Karpas-422 (cell line): ENCODE data around the gene COMMD2. TPM values are rescaled to one million over a fixed set of nuclear protein-coding genes. Genes with fewer than 3 reads are reported as not detected.

ENCODE experiments used
- DNase-seq: peaks from one replicate; pipeline ENCODE4 v3.0.0-alpha.2; 2015
- H2AFZ ChIP-seq: fragments of 200-600 bp; sonication (generic); 2 replicates; pipeline ENCODE4 v1.6.1; 2014; ENCODE audit warnings: antibody characterized with exemption, low read length, mixed read lengths
- H3K27ac ChIP-seq: fragments of 200-600 bp; sonication (generic); 2 replicates; pipeline ENCODE4 v1.5.1; 2014; ENCODE audit warnings: mild to moderate bottlenecking, low read length, moderate library complexity
- H3K27me3 ChIP-seq: fragments of 200-600 bp; sonication (generic); 2 replicates; pipeline ENCODE4 v1.6.1; 2014; ENCODE audit warnings: low read length, mixed read lengths
- H3K36me3 ChIP-seq: fragments of 200-600 bp; sonication (generic); 2 replicates; pipeline ENCODE4 v1.6.1; 2014; ENCODE audit warnings: low read length, mixed read lengths; ENCODE audit not compliant: insufficient read depth
- H3K4me1 ChIP-seq: fragments of 200-600 bp; sonication (generic); 2 replicates; pipeline ENCODE4 v1.6.1; 2014; ENCODE audit warnings: mild to moderate bottlenecking, low read length, mixed read lengths
- H3K4me2 ChIP-seq: fragments of 200-600 bp; sonication (generic); 2 replicates; pipeline ENCODE4 v1.6.1; 2014; ENCODE audit warnings: low read length, low read depth, mild to moderate bottlenecking; ENCODE audit not compliant: poor library complexity, severe bottlenecking
- H3K4me3 ChIP-seq: fragments of 200-600 bp; sonication (generic); 2 replicates; pipeline ENCODE4 v1.5.1; 2014; ENCODE audit warnings: mild to moderate bottlenecking, antibody characterized with exemption, low read length, mixed read lengths
- H3K79me2 ChIP-seq: fragments of 200-600 bp; sonication (generic); 2 replicates; pipeline ENCODE4 v1.6.1; 2014; ENCODE audit warnings: mild to moderate bottlenecking, low read length, mixed read lengths
- H3K9ac ChIP-seq: fragments of 200-600 bp; sonication (generic); 2 replicates; pipeline ENCODE4 v1.6.0; 2014; ENCODE audit warnings: low read length
- H3K9me2 ChIP-seq: fragments of 200-600 bp; sonication (generic), shearing (Covaris generic); replicated peaks from 2 replicates; pipeline ENCODE4 v1.6.0; 2014; ENCODE audit warnings: mild to moderate bottlenecking, low read length, moderate library complexity; ENCODE audit not compliant: insufficient read depth
- H3K9me3 ChIP-seq: fragments of 300-700, 200-600 bp; sonication (generic); 2 replicates; pipeline ENCODE4 v1.6.1; 2014; ENCODE audit warnings: low read length, mixed read lengths
- H4K20me1 ChIP-seq: fragments of 200-600 bp; sonication (generic); 2 replicates; pipeline ENCODE4 v1.6.1; 2014; ENCODE audit warnings: mild to moderate bottlenecking, antibody characterized with exemption, low read length, low read depth; ENCODE audit not compliant: insufficient read depth
- total RNA-seq: library from RNA; depleted of rRNA; stranded (reverse); fragments of >200 nt; shearing (Covaris generic); gene quantifications from 2 replicates; pipeline ENCODE4 v1.2.3, GENCODE V29; 2014; ENCODE audit warnings: low replicate concordance

The COMMD2 gene
- total RNA-seq, 1 experiment from 2014 or later: 33.8 TPM

GRCh38 chr3:149727656-149728055 lies 24.6 kb downstream of the COMMD2 start:
- DNase-seq: no peak
- no peaks in the 10 kb centered on the region for H3K9me3 ChIP-seq
- H3K4me3 ChIP-seq: no peak overlapping the region
- no peaks in the 10 kb centered on the region for H3K4me1 ChIP-seq
- H3K36me3 ChIP-seq: no peaks in the 10 kb centered on the region
- H3K9ac ChIP-seq: no peak overlapping the region
- H3K4me2 ChIP-seq: no peak overlapping the region
- no peaks in the 10 kb centered on the region for H3K79me2 ChIP-seq
- no peaks in the 10 kb centered on the region for H3K9me2 ChIP-seq
- H3K27me3 ChIP-seq: no peaks in the 10 kb centered on the region
- H3K27ac ChIP-seq: no peak overlapping the region
- no peaks in the 10 kb centered on the region for H4K20me1 ChIP-seq
- H2AFZ ChIP-seq: no peak overlapping the region

GRCh38 chr3:149726716-149727407 lies 25.4 kb downstream of the COMMD2 start:
- DNase-seq: no peak

DNA sequence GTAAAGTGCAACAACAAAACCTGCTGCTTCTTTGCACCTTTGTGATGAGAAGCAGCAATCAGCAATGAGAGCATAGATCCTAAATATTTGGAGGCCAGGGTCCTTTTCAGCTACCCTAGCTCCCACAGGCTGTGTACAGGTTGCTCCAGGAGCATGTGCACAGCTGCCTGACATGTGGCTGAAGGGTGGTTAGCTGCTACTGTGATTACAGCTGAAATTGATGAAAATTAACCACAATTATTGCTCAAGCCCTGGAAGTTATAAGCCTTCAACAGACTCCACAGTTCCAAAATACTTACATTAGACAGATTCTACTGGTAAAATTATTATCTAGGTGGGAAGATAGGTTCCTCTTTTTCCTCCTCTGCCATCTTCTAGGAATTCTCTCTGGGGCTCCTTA lies 28.5 kb downstream of the COMMD2 start:
- H3K27me3 ChIP-seq: no peaks in the 10 kb centered on the region
- DNase-seq: no peak
- H2AFZ ChIP-seq: no peak overlapping the region
- H3K4me3 ChIP-seq: no peak overlapping the region
- no peaks in the 10 kb centered on the region for H4K20me1 ChIP-seq
- H3K79me2 ChIP-seq: no peaks in the 10 kb centered on the region
- no peaks in the 10 kb centered on the region for H3K9me2 ChIP-seq
- H3K9me3 ChIP-seq: no peaks in the 10 kb centered on the region
- H3K4me1 ChIP-seq: no peaks in the 10 kb centered on the region
- no peak overlapping the region for H3K9ac ChIP-seq
- H3K36me3 ChIP-seq: no peaks in the 10 kb centered on the region
- no peak overlapping the region for H3K4me2 ChIP-seq
- no peak overlapping the region for H3K27ac ChIP-seq

More at GRCh38 chr3:149726716-149727407, 25.4 kb downstream of the COMMD2 start:
- H3K9ac ChIP-seq: no peak overlapping the region
- no peak overlapping the region for H2AFZ ChIP-seq
- no peak overlapping the region for H3K4me3 ChIP-seq
- no peak overlapping the region for H3K27ac ChIP-seq
- no peaks in the 10 kb centered on the region for H3K36me3 ChIP-seq
- no peaks in the 10 kb centered on the region for H3K9me2 ChIP-seq
- no peaks in the 10 kb centered on the region for H3K4me1 ChIP-seq
- H4K20me1 ChIP-seq: no peaks in the 10 kb centered on the region
- H3K79me2 ChIP-seq: no peaks in the 10 kb centered on the region
- no peaks in the 10 kb centered on the region for H3K9me3 ChIP-seq
- H3K27me3 ChIP-seq: no peaks in the 10 kb centered on the region
- H3K4me2 ChIP-seq: no peak overlapping the region

DNA sequence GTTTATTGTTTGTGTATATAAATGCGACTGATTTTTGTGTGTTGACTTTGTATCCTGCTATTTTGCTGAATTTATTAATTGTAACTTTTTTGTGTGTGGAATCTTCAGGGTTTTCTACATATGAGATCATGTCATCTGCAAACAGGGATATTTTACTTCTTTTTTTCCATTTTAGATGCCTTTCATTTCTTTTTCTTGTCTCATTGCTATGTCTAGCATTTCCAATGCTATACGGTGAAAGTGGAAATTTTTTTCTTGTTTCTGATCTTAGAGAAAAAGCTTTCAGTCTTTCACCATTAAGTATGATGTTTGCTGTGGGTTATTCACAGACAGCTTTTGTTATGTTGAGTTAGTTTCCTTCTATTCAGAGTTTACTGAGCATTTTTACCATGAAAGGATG lies 31.4 kb downstream of the COMMD2 start:
- Histone ChIP-seq H3K79me2 (no peaks in the 10 kb centered on the region), H3K4me3 (no peak overlapping the region), H3K27me3 (no peaks in the 10 kb centered on the region), H3K27ac (no peak overlapping the region), H2AFZ (no peak overlapping the region), H3K4me1 (no peaks in the 10 kb centered on the region), H3K9me2 (no peaks in the 10 kb centered on the region), H3K36me3 (no peaks in the 10 kb centered on the region), H3K9ac (no peak overlapping the region), H4K20me1 (no peaks in the 10 kb centered on the region), H3K9me3 (no peaks in the 10 kb centered on the region), H3K4me2 (no peak overlapping the region)
- DNase-seq: no peak

DNA sequence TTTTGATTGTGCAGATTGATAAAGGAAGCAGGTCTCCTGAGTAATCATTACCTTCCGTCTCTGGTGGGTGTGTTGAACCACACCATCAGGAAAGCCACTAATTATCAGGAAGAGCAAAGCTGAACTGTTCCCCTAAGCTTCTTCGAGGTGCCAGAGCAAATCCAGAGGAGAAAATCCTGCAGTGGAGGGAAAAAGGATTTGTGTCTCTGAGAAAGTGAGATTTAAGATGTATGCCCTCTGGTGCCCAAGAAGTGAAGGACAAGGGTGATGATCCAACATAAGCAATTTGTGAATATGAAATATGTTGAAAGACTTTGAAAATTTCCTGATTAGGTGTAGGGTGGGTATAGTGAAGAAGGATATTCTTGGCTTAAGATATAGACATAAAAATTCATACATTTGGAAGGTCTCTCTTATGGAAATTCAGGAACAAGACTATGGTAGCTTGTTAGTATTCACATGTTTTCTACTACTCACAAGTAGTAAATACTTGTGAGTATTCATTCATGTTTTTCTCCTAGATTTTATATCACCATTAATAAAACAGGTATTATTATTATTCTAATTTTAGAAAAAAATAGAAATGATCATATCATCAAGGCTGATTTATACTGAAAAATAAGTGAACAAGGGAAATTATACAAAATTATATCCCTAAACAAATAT lies 34.8 kb downstream of the COMMD2 start:
- no peak overlapping the region for H3K4me2 ChIP-seq

DNA sequence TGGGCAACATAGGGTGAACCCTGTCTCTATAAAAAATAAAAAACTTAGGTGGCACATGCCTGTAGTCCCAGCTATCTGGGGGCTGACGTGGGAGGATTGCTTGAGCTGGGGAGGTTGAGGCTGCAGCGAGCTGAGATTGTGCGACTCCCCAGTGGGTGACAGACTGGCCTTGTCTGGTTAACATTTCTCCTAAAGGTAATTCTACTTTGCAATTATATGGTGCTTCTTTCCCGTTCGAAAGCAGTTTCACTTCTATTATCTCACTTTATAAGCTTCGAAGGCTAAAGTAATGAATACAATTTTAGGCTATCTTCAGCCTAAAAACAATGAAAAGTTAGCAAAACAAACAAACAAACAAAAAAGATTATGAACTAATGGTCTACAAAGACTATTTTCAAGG lies 35.3 kb downstream of the COMMD2 start:
- H3K27me3 ChIP-seq: no peaks in the 10 kb centered on the region
- peak overlapping the region; percentile 11; the same call in 1 of the 2 replicates for H3K9ac ChIP-seq
- H3K4me2 ChIP-seq: no peak overlapping the region
- no peak for DNase-seq
- no peak overlapping the region for H3K27ac ChIP-seq
- H4K20me1 ChIP-seq: no peaks in the 10 kb centered on the region
- H3K9me2 ChIP-seq: no peaks in the 10 kb centered on the region
- H3K36me3 ChIP-seq: no peaks in the 10 kb centered on the region
- H2AFZ ChIP-seq: no peak overlapping the region; the same call in 1 of the 2 replicates
- no peak overlapping the region for H3K4me3 ChIP-seq
- no peaks in the 10 kb centered on the region for H3K4me1 ChIP-seq
- H3K9me3 ChIP-seq: no peaks in the 10 kb centered on the region
- H3K79me2 ChIP-seq: no peaks in the 10 kb centered on the region

More for the DNA sequence above, 34.8 kb downstream of the COMMD2 start:
- H3K27me3 ChIP-seq: no peaks in the 10 kb centered on the region
- DNase-seq: peak; percentile 72
- H2AFZ ChIP-seq: no peak overlapping the region; the same call in 1 of the 2 replicates
- H3K36me3 ChIP-seq: no peaks in the 10 kb centered on the region
- H4K20me1 ChIP-seq: no peaks in the 10 kb centered on the region
- H3K79me2 ChIP-seq: no peaks in the 10 kb centered on the region
- H3K9ac ChIP-seq: peak overlapping the region; percentile 11; the same call in 1 of the 2 replicates
- H3K9me2 ChIP-seq: no peaks in the 10 kb centered on the region
- H3K9me3 ChIP-seq: no peaks in the 10 kb centered on the region
- no peaks in the 10 kb centered on the region for H3K4me1 ChIP-seq
- H3K4me3 ChIP-seq: no peak overlapping the region
- H3K27ac ChIP-seq: no peak overlapping the region

DNA sequence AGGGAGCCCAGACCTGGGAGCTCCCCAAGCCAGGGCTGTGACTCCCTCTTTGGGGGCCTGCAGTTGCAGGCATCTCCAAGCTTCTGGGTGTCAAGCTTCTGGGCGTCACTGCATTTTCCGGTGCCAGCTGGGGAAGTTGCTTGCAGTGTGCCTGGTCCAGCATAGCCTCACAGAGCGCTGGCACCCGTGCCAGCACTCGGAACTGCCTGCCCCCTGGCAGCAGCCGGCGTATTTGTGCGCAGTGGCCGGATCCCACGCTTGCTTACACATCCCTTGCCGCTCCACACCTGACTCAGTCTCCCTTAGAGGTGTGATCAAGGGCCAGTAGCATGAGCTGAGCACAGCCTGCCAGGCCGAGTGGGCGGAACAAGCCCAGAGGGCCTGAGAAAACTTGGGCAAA lies 37.0 kb downstream of the COMMD2 start:
- no peak overlapping the region for H3K4me3 ChIP-seq
- no peak for DNase-seq
- no peak overlapping the region for H3K4me2 ChIP-seq
- no peaks in the 10 kb centered on the region for H3K27me3 ChIP-seq
- H3K79me2 ChIP-seq: no peaks in the 10 kb centered on the region
- H3K9me3 ChIP-seq: no peaks in the 10 kb centered on the region
- H3K27ac ChIP-seq: no peak overlapping the region
- H3K4me1 ChIP-seq: no peaks in the 10 kb centered on the region
- no peaks in the 10 kb centered on the region for H3K36me3 ChIP-seq
- no peaks in the 10 kb centered on the region for H3K9me2 ChIP-seq
- H2AFZ ChIP-seq: no peak overlapping the region
- no peaks in the 10 kb centered on the region for H4K20me1 ChIP-seq
- H3K9ac ChIP-seq: no peak overlapping the region

GRCh38 chr3:149713730-149714654 lies 38.3 kb downstream of the COMMD2 start:
- H3K4me3 ChIP-seq: no peak overlapping the region
- no peak overlapping the region for H3K9ac ChIP-seq
- H3K79me2 ChIP-seq: no peaks in the 10 kb centered on the region
- H3K9me3 ChIP-seq: no peaks in the 10 kb centered on the region
- H3K27ac ChIP-seq: no peak overlapping the region
- DNase-seq: no peak
- H3K27me3 ChIP-seq: no peaks in the 10 kb centered on the region
- H3K4me1 ChIP-seq: no peaks in the 10 kb centered on the region
- no peaks in the 10 kb centered on the region for H3K36me3 ChIP-seq
- no peak overlapping the region for H2AFZ ChIP-seq
- no peaks in the 10 kb centered on the region for H4K20me1 ChIP-seq
- H3K4me2 ChIP-seq: no peak overlapping the region
- no peaks in the 10 kb centered on the region for H3K9me2 ChIP-seq
